ENCODE results near the gene CNTNAP2.
"Not testable (repeated sequence)": the region's sequence is repeated elsewhere in the genome, so short reads cannot be mapped to it uniquely, and the experiment has no call there.

The CNTNAP2 gene

GRCh38 chr7:147048864-147049263 lies 932.3 kb downstream of the CNTNAP2 start:
- no peak for DNase-seq

- DNase-seq: no peak
These were observed 936.2 kb downstream of the CNTNAP2 start for GRCh38 chr7:147052818-147053217.

GRCh38 chr7:147053746-147054145 lies 937.1 kb downstream of the CNTNAP2 start:
- DNase-seq: no peak

GRCh38 chr7:147060070-147060469 lies 943.5 kb downstream of the CNTNAP2 start:
- DNase-seq: no peak

GRCh38 chr7:147062897-147063296 lies 946.3 kb downstream of the CNTNAP2 start:
- no peak for DNase-seq

- no peak for DNase-seq
These were observed 952.2 kb downstream of the CNTNAP2 start for GRCh38 chr7:147068842-147069241.

GRCh38 chr7:147069771-147070170 lies 953.2 kb downstream of the CNTNAP2 start:
- no peak for DNase-seq

GRCh38 chr7:147070886-147071285 lies 954.3 kb downstream of the CNTNAP2 start:
- DNase-seq: no peak

GRCh38 chr7:147071536-147071935 lies 954.9 kb downstream of the CNTNAP2 start:
- no peak for DNase-seq

GRCh38 chr7:147078312-147078711 lies 961.7 kb downstream of the CNTNAP2 start:
- no peak for DNase-seq

GRCh38 chr7:147079083-147079482 lies 962.5 kb downstream of the CNTNAP2 start:
- no peak for DNase-seq

GRCh38 chr7:147079921-147080420 lies 963.4 kb downstream of the CNTNAP2 start:
- DNase-seq: no peak

- DNase-seq: no peak
These were observed 964.5 kb downstream of the CNTNAP2 start for GRCh38 chr7:147081117-147081516.

- no peak for DNase-seq
These were observed 972.5 kb downstream of the CNTNAP2 start for GRCh38 chr7:147089051-147089461.

- no peak for DNase-seq
These were observed 973.0 kb downstream of the CNTNAP2 start for GRCh38 chr7:147089608-147090007.

GRCh38 chr7:147096629-147097028 lies 980.0 kb downstream of the CNTNAP2 start:
- DNase-seq: no peak

- no peak for DNase-seq
These were observed 986.6 kb downstream of the CNTNAP2 start for GRCh38 chr7:147103224-147103623.

- no peak for DNase-seq
These were observed 990.1 kb downstream of the CNTNAP2 start for GRCh38 chr7:147106746-147107145.

GRCh38 chr7:147114525-147114924 lies 997.9 kb downstream of the CNTNAP2 start:
- not testable (repeated sequence) for DNase-seq

GRCh38 chr7:147136352-147136751 lies 1019.8 kb downstream of the CNTNAP2 start:
- DNase-seq: no peak

GRCh38 chr7:147145194-147145593 lies 1028.6 kb downstream of the CNTNAP2 start:
- no peak for DNase-seq

GRCh38 chr7:147146169-147146568 lies 1029.6 kb downstream of the CNTNAP2 start:
- no peak for DNase-seq

- no peak for DNase-seq
These were observed 1035.1 kb downstream of the CNTNAP2 start for GRCh38 chr7:147151661-147152060.

GRCh38 chr7:147153571-147153970 lies 1037.0 kb downstream of the CNTNAP2 start:
- DNase-seq: no peak

GRCh38 chr7:147161405-147161804 lies 1044.8 kb downstream of the CNTNAP2 start:
- DNase-seq: no peak

All from activated T-cell treated with anti-CD3 and anti-CD28 coated beads, Interleukin-2, amount 50 U/mL, for 1 hour (primary cell).